Tibial artery (tissue), 4 donors: ENCODE data around the gene IL6.

ENCODE experiments used
- DNase-seq, 2 donors: peaks; one replicate each; pipeline ENCODE4 v3.0.0-alpha.2; 2019
- H3K27ac ChIP-seq, 2 donors: fragments of 200-600 bp; sonication (generic) in 1 of 2; 1 replicate in 1 of 2; 2 replicates in 1 of 2; pipeline ENCODE4 v1.5.1; 2018 to 2019; ENCODE audit warnings: mild to moderate bottlenecking in 1 of 2
- H3K27me3 ChIP-seq, 2 donors: fragments of 200-600 bp; sonication (generic) in 1 of 2; one replicate each; pipeline versions ENCODE4 v1.5.1 to v1.6.0; 2016 to 2019
- H3K36me3 ChIP-seq, 3 donors: fragments of 200-600 bp; sonication (generic) in 2 of 3; one replicate each; pipeline ENCODE4 v1.5.1; 2016 to 2019; ENCODE audit warnings: mild to moderate bottlenecking in 2 of 3
- H3K4me1 ChIP-seq, 4 donors: fragments of 200-600 bp; sonication (generic) in 2 of 4; 1 replicate in 3 of 4; 2 replicates in 1 of 4; pipeline ENCODE4 v1.5.1; 2016 to 2019
- H3K4me3 ChIP-seq, 2 donors: fragments of 200-600 bp; sonication (generic) in 1 of 2; 1 replicate in 1 of 2; 2 replicates in 1 of 2; pipeline ENCODE4 v1.5.1; 2018 to 2019; ENCODE audit warnings: mild to moderate bottlenecking in 2 of 2
- H3K9me3 ChIP-seq, 3 donors: fragments of 200-600 bp; sonication (generic) in 1 of 3; one replicate each; pipeline ENCODE4 v1.5.1; 2016 to 2019
- intact Hi-C: fragments of 100-400 bp; cut with DNase I; formaldehyde crosslinking; loops from one replicate; pipeline ENCODE4 v1.15.0; 2023; ENCODE audit warnings: low total_unique reads
- TF ChIP-seq, protein P1 (sequence below), 2 experiments: fragments of 200-600 bp in 1 of 2; fragments of 450-650 bp in 1 of 2; IDR thresholded peaks; one replicate each; pipeline ENCODE4 v1.5.1; 2017 to 2019; ENCODE audit warnings: antibody characterized with exemption in 2 of 2, mild to moderate bottlenecking in 1 of 2, moderate library complexity in 1 of 2

IL6 gene

DNA sequence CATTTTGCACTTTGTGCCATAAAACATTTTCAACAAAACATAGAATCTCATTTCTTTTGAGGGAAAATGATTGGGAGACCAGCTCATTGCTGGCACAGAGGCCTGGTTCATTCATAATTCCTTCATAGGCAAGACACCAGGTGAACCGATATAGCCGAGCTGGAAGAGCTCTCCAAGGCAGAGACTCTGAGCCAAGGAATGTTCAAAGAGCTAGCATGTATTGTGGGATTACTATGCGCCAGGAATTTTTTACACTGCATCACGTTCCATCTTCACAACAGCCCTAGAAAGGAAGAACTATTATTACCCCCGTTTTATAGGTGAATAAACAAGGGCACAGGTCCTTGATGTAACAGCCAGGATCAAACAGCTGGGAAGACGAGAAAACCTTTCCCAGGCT is 2.1 kb upstream of the IL6 start:
- no peaks in the 10 kb centered on the region for H3K27me3 ChIP-seq
- no peaks in the 10 kb centered on the region for H3K36me3 ChIP-seq
- TF ChIP-seq, protein P1, sequence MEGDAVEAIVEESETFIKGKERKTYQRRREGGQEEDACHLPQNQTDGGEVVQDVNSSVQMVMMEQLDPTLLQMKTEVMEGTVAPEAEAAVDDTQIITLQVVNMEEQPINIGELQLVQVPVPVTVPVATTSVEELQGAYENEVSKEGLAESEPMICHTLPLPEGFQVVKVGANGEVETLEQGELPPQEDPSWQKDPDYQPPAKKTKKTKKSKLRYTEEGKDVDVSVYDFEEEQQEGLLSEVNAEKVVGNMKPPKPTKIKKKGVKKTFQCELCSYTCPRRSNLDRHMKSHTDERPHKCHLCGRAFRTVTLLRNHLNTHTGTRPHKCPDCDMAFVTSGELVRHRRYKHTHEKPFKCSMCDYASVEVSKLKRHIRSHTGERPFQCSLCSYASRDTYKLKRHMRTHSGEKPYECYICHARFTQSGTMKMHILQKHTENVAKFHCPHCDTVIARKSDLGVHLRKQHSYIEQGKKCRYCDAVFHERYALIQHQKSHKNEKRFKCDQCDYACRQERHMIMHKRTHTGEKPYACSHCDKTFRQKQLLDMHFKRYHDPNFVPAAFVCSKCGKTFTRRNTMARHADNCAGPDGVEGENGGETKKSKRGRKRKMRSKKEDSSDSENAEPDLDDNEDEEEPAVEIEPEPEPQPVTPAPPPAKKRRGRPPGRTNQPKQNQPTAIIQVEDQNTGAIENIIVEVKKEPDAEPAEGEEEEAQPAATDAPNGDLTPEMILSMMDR (IDR thresholded peaks at IDR 0.05), result no peak
- H3K4me1 ChIP-seq, result peaks cover 3 to 49% (median 40%) of the 10 kb centered on the region in 4 donors
- no peak overlapping the region for H3K4me3 ChIP-seq
- no peak overlapping the region for H3K27ac ChIP-seq
- no peak for DNase-seq
- no peaks in the 10 kb centered on the region for H3K9me3 ChIP-seq
- intact Hi-C loops, result loop anchor here (5.0 to 10.0 kb wide), 2 partner anchors 163 to 500 kb away; no protein-coding TSS in a partner anchor

DNA sequence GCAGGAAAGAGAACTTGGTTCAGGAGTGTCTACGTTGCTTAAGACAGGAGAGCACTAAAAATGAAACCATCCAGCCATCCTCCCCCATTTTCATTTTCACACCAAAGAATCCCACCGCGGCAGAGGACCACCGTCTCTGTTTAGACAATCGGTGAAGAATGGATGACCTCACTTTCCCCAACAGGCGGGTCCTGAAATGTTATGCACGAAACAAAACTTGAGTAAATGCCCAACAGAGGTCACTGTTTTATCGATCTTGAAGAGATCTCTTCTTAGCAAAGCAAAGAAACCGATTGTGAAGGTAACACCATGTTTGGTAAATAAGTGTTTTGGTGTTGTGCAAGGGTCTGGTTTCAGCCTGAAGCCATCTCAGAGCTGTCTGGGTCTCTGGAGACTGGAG is 1.4 kb upstream of the IL6 start:
- DNase-seq, result no peak
- Histone ChIP-seq H3K27me3 (no peaks in the 10 kb centered on the region), H3K27ac (no peak overlapping the region), H3K4me1 (peaks cover 3 to 49% (median 40%) of the 10 kb centered on the region in 4 donors), H3K4me3 (no peak overlapping the region), H3K36me3 (no peaks in the 10 kb centered on the region), H3K9me3 (no peaks in the 10 kb centered on the region)
- intact Hi-C loops, result loop anchor here (5.0 to 10.0 kb wide), 2 partner anchors 163 to 501 kb away; no protein-coding TSS in a partner anchor
- TF ChIP-seq, protein P1 (IDR thresholded peaks at IDR 0.05), result no peak

DNA sequence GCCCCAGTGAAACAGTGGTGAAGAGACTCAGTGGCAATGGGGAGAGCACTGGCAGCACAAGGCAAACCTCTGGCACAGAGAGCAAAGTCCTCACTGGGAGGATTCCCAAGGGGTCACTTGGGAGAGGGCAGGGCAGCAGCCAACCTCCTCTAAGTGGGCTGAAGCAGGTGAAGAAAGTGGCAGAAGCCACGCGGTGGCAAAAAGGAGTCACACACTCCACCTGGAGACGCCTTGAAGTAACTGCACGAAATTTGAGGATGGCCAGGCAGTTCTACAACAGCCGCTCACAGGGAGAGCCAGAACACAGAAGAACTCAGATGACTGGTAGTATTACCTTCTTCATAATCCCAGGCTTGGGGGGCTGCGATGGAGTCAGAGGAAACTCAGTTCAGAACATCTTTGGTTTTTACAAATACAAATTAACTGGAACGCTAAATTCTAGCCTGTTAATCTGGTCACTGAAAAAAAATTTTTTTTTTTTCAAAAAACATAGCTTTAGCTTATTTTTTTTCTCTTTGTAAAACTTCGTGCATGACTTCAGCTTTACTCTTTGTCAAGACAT is 574 bp upstream of the IL6 start:
- Histone ChIP-seq H3K4me3 (peak overlapping the region; percentile 35 to 45), H3K27ac (peak overlapping the region; percentile 35 to 53), H3K9me3 (no peaks in the 10 kb centered on the region), H3K27me3 (no peaks in the 10 kb centered on the region), H3K36me3 (no peaks in the 10 kb centered on the region), H3K4me1 (peaks cover 3 to 41% (median 33%) of the 10 kb centered on the region in 4 donors)
- peak in 1 of 2 donors; percentile 32 for DNase-seq
- intact Hi-C loops, result loop anchor here (5.0 to 10.0 kb wide), 2 partner anchors 164 to 502 kb away; no protein-coding TSS in a partner anchor
- TF ChIP-seq, protein P1 (IDR thresholded peaks at IDR 0.05), result peak; percentile 47 to 62

DNA sequence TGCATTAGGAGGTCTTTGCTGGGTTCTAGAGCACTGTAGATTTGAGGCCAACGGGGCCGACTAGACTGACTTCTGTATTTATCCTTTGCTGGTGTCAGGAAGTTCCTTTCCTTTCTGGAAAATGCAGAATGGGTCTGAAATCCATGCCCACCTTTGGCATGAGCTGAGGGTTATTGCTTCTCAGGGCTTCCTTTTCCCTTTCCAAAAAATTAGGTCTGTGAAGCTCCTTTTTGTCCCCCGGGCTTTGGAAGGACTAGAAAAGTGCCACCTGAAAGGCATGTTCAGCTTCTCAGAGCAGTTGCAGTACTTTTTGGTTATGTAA is 675 bp downstream of the IL6 start:
- Histone ChIP-seq H3K4me3 (peak overlapping the region; percentile 35 to 45), H3K4me1 (peaks cover 3 to 36% (median 28%) of the 10 kb centered on the region in 4 donors), H3K27ac (peak overlapping the region; percentile 35 to 53), H3K9me3 (no peaks in the 10 kb centered on the region), H3K36me3 (no peaks in the 10 kb centered on the region), H3K27me3 (no peaks in the 10 kb centered on the region)
- no peak for DNase-seq
- TF ChIP-seq, protein P1 (IDR thresholded peaks at IDR 0.05), result no peak
- intact Hi-C loops, result loop anchor here (5.0 to 10.0 kb wide), 2 partner anchors 165 to 503 kb away; no protein-coding TSS in a partner anchor

DNA sequence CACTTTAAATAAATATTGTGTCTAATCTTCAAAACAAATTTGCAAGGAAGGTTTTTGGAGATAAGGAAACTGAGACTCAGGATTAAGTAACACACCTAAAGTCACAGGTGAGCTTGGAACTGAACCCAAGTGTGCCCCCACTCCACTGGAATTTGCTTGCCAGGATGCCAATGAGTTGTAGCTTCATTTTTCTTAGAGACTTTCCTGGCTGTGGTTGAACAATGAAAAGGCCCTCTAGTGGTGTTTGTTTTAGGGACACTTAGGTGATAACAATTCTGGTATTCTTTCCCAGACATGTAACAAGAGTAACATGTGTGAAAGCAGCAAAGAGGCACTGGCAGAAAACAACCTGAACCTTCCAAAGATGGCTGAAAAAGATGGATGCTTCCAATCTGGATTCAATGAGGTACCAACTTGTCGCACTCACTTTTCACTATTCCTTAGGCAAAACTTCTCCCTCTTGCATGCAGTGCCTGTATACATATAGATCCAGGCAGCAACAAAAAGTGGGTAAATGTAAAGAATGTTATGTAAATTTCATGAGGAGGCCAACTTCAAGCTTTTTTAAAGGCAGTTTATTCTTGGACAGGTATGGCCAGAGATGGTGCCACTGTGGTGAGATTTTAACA is 1.5 kb downstream of the IL6 start:
- Histone ChIP-seq H3K27ac (no peak overlapping the region), H3K9me3 (no peaks in the 10 kb centered on the region), H3K36me3 (no peaks in the 10 kb centered on the region), H3K4me1 (peaks cover 2 to 27% (median 20%) of the 10 kb centered on the region in 4 donors), H3K27me3 (no peaks in the 10 kb centered on the region), H3K4me3 (no peak overlapping the region)
- intact Hi-C loops, result loop anchor here (5.0 to 10.0 kb wide), 2 partner anchors 166 to 504 kb away; no protein-coding TSS in a partner anchor
- TF ChIP-seq, protein P1 (IDR thresholded peaks at IDR 0.05), result peak in 1 of 2 experiments; percentile 32
- DNase-seq, result no peak
